NCI-H187 (cell line): ENCODE measurements around the gene SMC1B.
"Not testable (repeated sequence)": the region's sequence is repeated elsewhere in the genome, so short reads cannot be mapped to it uniquely, and the experiment has no call there.

Experiments
- DNase-seq, 2 experiments: peaks; one replicate each; lab custom pipeline; 2025; lab: John Stamatoyannopoulos, UW

The SMC1B gene

GRCh38 chr22:45420011-45420410 lies 6.6 kb upstream of the SMC1B start:
- DNase-seq = no peak

- DNase-seq = no peak
These were observed 5.4 kb upstream of the SMC1B start for GRCh38 chr22:45418770-45419138.

GRCh38 chr22:45418056-45418769 lies 4.8 kb upstream of the SMC1B start:
- no peak for DNase-seq

GRCh38 chr22:45413013-45413367 lies 409 bp downstream of the SMC1B start:
- DNase-seq = no peak

- DNase-seq = no peak
These were observed 5.6 kb downstream of the SMC1B start for GRCh38 chr22:45407793-45408192.

GRCh38 chr22:45402466-45402985 lies 10.9 kb downstream of the SMC1B start:
- no peak for DNase-seq

GRCh38 chr22:45399712-45400445 lies 13.5 kb downstream of the SMC1B start:
- no peak for DNase-seq

- no peak for DNase-seq
These were observed 15.2 kb downstream of the SMC1B start for GRCh38 chr22:45398214-45398613.

GRCh38 chr22:45397806-45398205 lies 15.6 kb downstream of the SMC1B start:
- DNase-seq = no peak

GRCh38 chr22:45389546-45389945 lies 23.9 kb downstream of the SMC1B start:
- DNase-seq = no peak

GRCh38 chr22:45381348-45381747 lies 32.1 kb downstream of the SMC1B start:
- no peak for DNase-seq

GRCh38 chr22:45376703-45377102 lies 36.7 kb downstream of the SMC1B start:
- no peak for DNase-seq

GRCh38 chr22:45376009-45376408 lies 37.4 kb downstream of the SMC1B start:
- no peak for DNase-seq

GRCh38 chr22:45373592-45373991 lies 39.8 kb downstream of the SMC1B start:
- not testable (repeated sequence) for DNase-seq

- no peak for DNase-seq
These were observed 46.7 kb downstream of the SMC1B start for GRCh38 chr22:45366713-45367112.

GRCh38 chr22:45359627-45360026 lies 53.8 kb downstream of the SMC1B start:
- DNase-seq = no peak

- no peak for DNase-seq
These were observed 55.3 kb downstream of the SMC1B start for GRCh38 chr22:45358127-45358526.

GRCh38 chr22:45357490-45357889 lies 55.9 kb downstream of the SMC1B start:
- no peak for DNase-seq

GRCh38 chr22:45353786-45354185 lies 59.6 kb downstream of the SMC1B start:
- DNase-seq = no peak

- DNase-seq = not testable (repeated sequence)
These were observed 60.6 kb downstream of the SMC1B start for GRCh38 chr22:45352757-45353156.

- no peak for DNase-seq
These were observed 61.4 kb downstream of the SMC1B start for GRCh38 chr22:45351956-45352355.

GRCh38 chr22:45349916-45350315 lies 63.5 kb downstream of the SMC1B start:
- DNase-seq = no peak

- DNase-seq = no peak
These were observed 69.1 kb downstream of the SMC1B start for GRCh38 chr22:45344334-45344733.

GRCh38 chr22:45343143-45343542 lies 70.3 kb downstream of the SMC1B start:
- DNase-seq = no peak
